Spinal cord (tissue), 10 donors: ENCODE data around the gene NTN3. TPM values are rescaled to one million over a fixed set of nuclear protein-coding genes. Genes with fewer than 3 reads are reported as not detected.
"Not testable (repeated sequence)": the region's sequence is repeated elsewhere in the genome, so short reads cannot be mapped to it uniquely, and the experiment has no call there.

Source experiments
- DNase-seq, 6 donors: peaks; one replicate each; pipeline versions ENCODE4 v3.0.0 to v3.0.0-alpha.2; 2013 to 2015; ENCODE audit warnings: low spot score in 6 of 6, low read depth in 4 of 6
- H3K27ac ChIP-seq: one replicate; pipeline ENCODE4 v1.5.1; 2013; ENCODE audit warnings: low read depth, low read length, control low read depth
- H3K27me3 ChIP-seq: one replicate; pipeline ENCODE4 v1.6.1; 2013; ENCODE audit warnings: low read length; ENCODE audit not compliant: control insufficient read depth, insufficient read depth
- H3K36me3 ChIP-seq: one replicate; pipeline ENCODE4 v1.6.1; 2013; ENCODE audit warnings: low read length; ENCODE audit not compliant: control insufficient read depth, insufficient read depth
- H3K4me1 ChIP-seq: one replicate; pipeline ENCODE4 v1.6.1; 2013; ENCODE audit warnings: low read length; ENCODE audit not compliant: control insufficient read depth, insufficient read depth
- H3K4me3 ChIP-seq: one replicate; pipeline ENCODE4 v1.5.1; 2013; ENCODE audit warnings: low read depth, low read length, control low read depth
- H3K9me3 ChIP-seq: one replicate; pipeline ENCODE4 v1.6.1; 2013; ENCODE audit warnings: low read length; ENCODE audit not compliant: control insufficient read depth, insufficient read depth
- WGBS: methylation state at CpG from one replicate; pipeline ENCODE4 v1.1.5; 2013; ENCODE audit warnings: missing lambda C conversion rate; ENCODE audit not compliant: insufficient coverage; 5-methylcytosine and 5-hydroxymethylcytosine counted together
- polyA plus RNA-seq, 2 donors: library from polyadenylated mRNA; unstranded; fragments of 120-200 nt; gene quantifications; one replicate each; pipeline ENCODE4 v1.2.1, GENCODE V29; 2013; ENCODE audit not compliant: insufficient read length in 2 of 2
- total RNA-seq, 2 donors: library from RNA; depleted of rRNA in 1 of 2; stranded (reverse); fragments of 120-200 nt in 1 of 2; fragments of >200 nt in 1 of 2; gene quantifications; one replicate each; pipeline versions ENCODE4 v1.2.3 to v1.2.4, GENCODE V29; 2013 to 2014
- donor health status: healthy.

The NTN3 gene
- total and polyA plus RNA-seq, 4 donors, result 1.6 to 3.9 (median 3.0) TPM

DNA sequence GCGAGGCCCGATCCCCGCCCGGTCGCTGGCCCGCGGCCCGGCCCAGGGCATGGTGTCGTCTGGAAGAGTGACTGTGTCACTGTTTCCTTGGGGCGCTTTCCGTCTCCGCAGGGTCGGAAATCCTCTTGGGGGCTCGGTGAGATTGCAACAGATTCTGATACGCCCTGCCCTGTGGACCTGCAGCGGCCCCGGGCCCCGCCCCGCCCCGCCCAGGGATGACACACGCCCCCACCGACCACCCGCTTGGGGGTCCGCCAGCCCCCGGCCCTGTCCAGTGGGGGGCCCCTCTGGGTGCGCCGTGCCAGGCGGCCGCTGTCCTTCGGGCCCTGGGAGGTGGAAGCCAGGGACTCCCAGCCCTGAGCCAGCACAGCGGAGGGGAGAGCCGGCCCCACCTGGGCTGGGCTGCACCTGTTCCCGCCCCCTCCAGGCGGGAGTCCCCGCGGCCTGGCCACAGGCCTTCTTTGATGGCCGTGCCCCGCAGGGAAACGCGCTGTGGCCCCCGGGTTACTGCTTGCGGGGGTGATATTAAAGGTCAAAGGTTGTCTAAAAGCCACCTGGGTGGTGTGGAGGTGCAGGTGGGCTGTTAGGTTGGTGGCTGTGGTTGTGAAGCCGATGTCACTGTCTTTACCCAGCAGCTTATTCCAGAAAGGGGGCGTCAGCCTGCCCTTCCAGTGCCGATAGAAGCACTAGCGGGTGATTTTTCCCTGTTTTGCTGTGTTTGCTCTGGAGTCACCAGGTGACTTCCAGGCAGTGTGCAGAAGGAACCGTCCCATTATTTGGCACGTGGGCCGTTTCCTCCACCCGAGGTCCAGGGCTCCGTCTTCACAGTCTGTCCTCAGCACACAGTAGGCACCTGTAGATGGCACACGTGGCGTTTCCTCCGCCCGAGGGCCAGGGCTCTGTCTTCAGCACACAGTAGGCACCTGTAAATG lies 4.6 kb downstream of the NTN3 start:
- Histone ChIP-seq H3K4me1 (peaks cover 55% of the 10 kb centered on the region), H3K9me3 (no peaks in the 10 kb centered on the region), H3K27me3 (no peaks in the 10 kb centered on the region), H3K27ac (no peak overlapping the region), H3K36me3 (peaks cover 27% of the 10 kb centered on the region), H3K4me3 (peak overlapping the region; percentile 55)
- 8% methylated on average over 49 of the region's 55 CpGs for WGBS
- peak in 2 of 6 donors; percentile 54 to 56 for DNase-seq

DNA sequence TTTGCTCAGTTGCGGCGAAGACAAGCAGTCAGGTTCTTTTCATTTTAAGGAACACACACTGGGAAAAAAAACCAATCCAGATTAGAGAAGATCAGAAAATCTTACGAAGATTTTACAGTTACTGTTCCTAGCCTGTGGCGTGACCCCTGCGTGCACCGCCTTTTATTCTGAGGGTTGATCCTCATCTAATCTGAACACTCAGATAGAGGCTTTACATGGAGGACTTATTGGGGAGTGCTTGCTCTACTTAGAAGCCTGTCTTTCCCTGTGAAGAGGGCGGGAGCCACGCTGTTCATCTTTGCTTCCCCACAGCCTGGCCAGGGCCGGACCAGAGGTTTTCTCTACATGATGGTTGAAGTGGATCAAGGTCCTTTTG lies 5.2 kb downstream of the NTN3 start:
- 89% methylated on average over 6 of the region's 9 CpGs for WGBS
- no peak for DNase-seq
- Histone ChIP-seq H3K9me3 (no peaks in the 10 kb centered on the region), H3K27ac (no peak overlapping the region), H3K4me1 (peaks cover 52% of the 10 kb centered on the region), H3K27me3 (no peaks in the 10 kb centered on the region), H3K36me3 (peaks cover 32% of the 10 kb centered on the region), H3K4me3 (peak overlapping the region; percentile 55)

DNA sequence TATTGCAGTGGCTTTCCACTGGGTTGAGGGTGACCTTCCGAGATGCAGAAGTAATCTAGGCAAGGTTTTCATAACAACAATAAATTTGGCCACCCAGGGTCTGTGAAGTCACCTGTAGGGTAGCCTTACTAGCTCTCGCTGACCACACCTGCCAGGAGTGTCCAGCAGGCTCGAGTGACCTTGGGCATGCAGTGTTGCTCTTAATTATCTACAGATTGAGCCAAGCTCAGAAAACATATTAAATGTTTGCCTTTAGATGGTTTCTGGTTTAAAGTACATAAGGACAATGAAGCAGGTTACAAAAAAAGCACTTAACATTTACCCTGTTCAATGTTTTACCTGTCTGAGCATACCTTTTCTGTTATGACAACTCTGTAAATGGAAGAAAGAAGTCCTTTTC lies 5.6 kb downstream of the NTN3 start:
- H3K4me3 ChIP-seq, result no peak overlapping the region
- H3K27ac ChIP-seq, result no peak overlapping the region
- H3K36me3 ChIP-seq, result peaks cover 36% of the 10 kb centered on the region
- H3K9me3 ChIP-seq, result no peaks in the 10 kb centered on the region
- no peaks in the 10 kb centered on the region for H3K27me3 ChIP-seq
- no CpG with 5 or more reads among the region's 3 CpGs for WGBS
- peaks cover 52% of the 10 kb centered on the region for H3K4me1 ChIP-seq
- no peak for DNase-seq

DNA sequence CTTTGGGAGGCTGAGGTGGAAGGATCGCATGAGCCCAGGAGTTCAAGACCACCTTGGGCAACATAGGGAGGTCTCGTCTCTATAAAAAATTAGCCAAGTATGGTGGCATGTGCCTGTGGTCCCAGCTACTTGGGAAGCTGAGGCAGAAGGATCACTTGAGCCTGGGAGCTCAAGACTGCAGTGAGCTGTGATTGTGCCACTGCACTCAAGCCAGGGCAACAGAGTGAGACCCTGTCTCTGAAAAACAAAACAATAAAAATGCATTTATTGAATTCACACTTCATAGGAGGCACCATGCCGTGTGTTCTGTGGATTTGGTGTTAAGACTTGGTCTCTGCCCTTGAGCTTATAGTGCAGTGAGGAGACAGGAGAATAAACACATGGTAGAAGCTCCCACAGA lies 6.2 kb downstream of the NTN3 start:
- 100% methylated on average over 3 of the region's 3 CpGs for WGBS
- no peak overlapping the region for H3K27ac ChIP-seq
- H3K9me3 ChIP-seq, result no peaks in the 10 kb centered on the region
- no peaks in the 10 kb centered on the region for H3K27me3 ChIP-seq
- H3K4me3 ChIP-seq, result no peak overlapping the region
- no peak for DNase-seq
- H3K36me3 ChIP-seq, result peaks cover 36% of the 10 kb centered on the region
- peaks cover 49% of the 10 kb centered on the region for H3K4me1 ChIP-seq

DNA sequence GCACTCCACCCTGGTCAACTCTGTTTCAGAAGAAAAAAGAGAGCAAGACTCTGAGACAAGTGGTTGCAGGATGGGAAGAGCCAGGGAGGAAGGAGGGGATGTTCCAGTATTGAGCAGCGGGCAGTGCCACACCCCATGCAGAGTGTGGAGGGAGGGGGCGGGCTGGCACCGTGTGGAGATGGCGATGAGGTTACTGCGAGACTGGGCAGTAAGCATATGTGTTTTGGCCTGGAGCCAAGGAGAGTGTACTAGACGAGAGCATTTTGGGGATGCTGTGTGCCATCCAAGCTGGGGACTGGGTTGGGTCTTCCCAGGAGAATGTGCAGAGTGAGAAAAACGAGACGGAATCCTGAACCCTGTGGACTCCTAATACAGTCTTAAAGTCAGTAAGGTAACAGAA lies 7.2 kb downstream of the NTN3 start:
- H3K9me3 ChIP-seq, result no peaks in the 10 kb centered on the region
- H3K27me3 ChIP-seq, result no peaks in the 10 kb centered on the region
- H3K36me3 ChIP-seq, result peaks cover 38% of the 10 kb centered on the region
- no peak overlapping the region for H3K4me3 ChIP-seq
- WGBS, result 42% methylated on average over 8 of the region's 8 CpGs
- H3K4me1 ChIP-seq, result peaks cover 49% of the 10 kb centered on the region
- H3K27ac ChIP-seq, result no peak overlapping the region
- no peak for DNase-seq

DNA sequence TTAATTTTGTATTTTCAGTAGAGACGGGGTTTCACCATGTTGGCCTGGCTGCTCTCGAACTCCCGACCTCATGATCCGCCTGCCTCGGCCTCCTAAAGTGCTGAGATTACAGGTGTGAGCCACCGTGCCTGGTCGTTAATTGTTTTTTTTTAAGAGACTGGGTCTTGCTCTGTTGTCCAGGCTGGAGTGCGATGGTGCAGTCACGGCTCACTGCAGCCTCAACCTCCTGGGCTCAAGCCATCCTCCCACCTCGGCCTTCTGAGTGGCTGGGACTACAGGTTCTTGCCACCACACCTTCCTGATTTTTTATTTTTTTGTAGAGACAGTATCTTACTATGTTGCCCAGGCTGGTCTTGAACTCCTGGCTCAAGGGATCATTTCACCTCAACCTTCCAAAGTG lies 8.9 kb downstream of the NTN3 start:
- 94% methylated on average over 9 of the region's 10 CpGs for WGBS
- H3K4me1 ChIP-seq, result peaks cover 56% of the 10 kb centered on the region
- H3K27ac ChIP-seq, result not testable (repeated sequence)

DNA sequence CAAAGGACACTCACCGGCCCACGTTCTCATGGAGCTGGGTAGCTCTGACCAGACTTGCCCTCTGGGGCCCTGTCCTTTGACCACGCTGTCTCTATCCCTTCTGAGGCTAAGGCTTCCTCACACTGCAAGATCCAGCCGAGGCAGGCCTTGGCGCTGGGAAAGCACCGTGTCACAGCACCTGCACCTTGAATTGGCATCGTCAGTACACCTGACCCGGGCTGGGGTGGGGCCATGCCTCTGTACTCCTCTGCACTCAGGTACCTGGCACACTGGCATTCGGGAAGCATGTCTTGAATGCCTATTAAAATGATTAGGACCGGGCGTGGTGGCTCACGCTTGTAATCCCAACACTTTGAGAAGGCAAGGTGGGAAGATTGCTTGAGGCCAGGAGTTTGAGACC lies 9.9 kb downstream of the NTN3 start:
- DNase-seq, result no peak
- peaks cover 55% of the 10 kb centered on the region for H3K36me3 ChIP-seq
- 94% methylated on average over 9 of the region's 12 CpGs for WGBS
- no peaks in the 10 kb centered on the region for H3K9me3 ChIP-seq
- H3K4me3 ChIP-seq, result no peak overlapping the region
- peaks cover 54% of the 10 kb centered on the region for H3K4me1 ChIP-seq
- H3K27ac ChIP-seq, result no peak overlapping the region
- H3K27me3 ChIP-seq, result no peaks in the 10 kb centered on the region

More for the DNA sequence above, 8.9 kb downstream of the NTN3 start:
- H3K4me3 ChIP-seq, H3K27me3 ChIP-seq, H3K9me3 ChIP-seq, DNase-seq: not testable (repeated sequence)
- peaks cover 52% of the 10 kb centered on the region for H3K36me3 ChIP-seq

DNA sequence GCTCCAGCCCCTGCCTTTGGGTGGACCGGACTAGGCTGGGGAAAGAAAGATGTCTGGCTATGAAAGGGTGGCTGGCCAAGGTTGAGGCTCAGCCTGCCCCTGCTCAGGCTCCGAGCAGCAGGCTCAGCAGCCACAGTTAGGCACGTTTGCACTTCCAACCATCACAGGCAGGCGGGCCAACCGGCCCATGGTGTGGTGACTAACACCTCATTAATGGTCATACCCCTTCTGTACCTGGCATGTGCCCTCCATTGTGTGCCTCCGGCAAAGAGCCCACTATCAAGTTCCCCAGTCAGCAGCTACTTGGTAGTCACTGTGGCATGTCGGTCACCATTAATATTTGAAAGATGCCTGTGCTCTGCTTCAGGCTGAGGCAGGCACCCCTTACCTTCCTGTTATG lies 10.6 kb downstream of the NTN3 start:
- no peak for DNase-seq
- Histone ChIP-seq H3K9me3 (no peaks in the 10 kb centered on the region), H3K4me3 (no peak overlapping the region), H3K27me3 (no peaks in the 10 kb centered on the region), H3K27ac (no peak overlapping the region), H3K4me1 (peaks cover 54% of the 10 kb centered on the region), H3K36me3 (peaks cover 62% of the 10 kb centered on the region)
- 62% methylated on average over 7 of the region's 7 CpGs for WGBS

DNA sequence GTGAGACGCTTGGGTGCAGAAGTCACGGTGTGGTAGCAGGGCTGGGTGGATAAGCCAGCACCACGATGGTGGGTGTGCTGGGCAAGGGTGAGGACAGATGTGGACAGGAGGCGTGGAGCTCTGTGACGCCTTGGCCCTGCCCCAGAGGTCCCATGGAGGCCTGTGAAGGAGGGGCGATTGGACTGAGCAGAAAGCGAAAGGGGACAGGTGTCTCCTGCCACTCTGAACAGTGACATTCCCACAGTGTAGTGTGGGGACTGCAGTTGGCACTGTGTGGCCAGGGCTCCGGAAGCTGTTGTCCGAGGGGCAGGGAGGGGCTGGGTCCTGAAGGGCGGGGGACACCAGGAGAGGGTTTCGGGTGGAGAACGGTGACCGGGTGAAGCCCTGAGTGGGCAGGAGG lies 11.2 kb downstream of the NTN3 start:
- DNase-seq, result no peak
- Histone ChIP-seq H3K4me3 (no peak overlapping the region), H3K4me1 (peaks cover 58% of the 10 kb centered on the region)

More for the DNA sequence above, 11.2 kb downstream of the NTN3 start:
- Histone ChIP-seq H3K36me3 (peaks cover 68% of the 10 kb centered on the region), H3K27ac (no peak overlapping the region), H3K27me3 (no peaks in the 10 kb centered on the region), H3K9me3 (no peaks in the 10 kb centered on the region)
- 78% methylated on average over 11 of the region's 13 CpGs for WGBS
